Stimulated activated memory B cell treated with anti-CD40 and anti-IgM and Interleukin-4, amounts not matched to agents 10 μg/mL and 1 μg/mL and 100 μg/mL, for 72 hours (primary cell): ENCODE measurements around the gene C11orf54.
"Not testable (repeated sequence)": the region's sequence is repeated elsewhere in the genome, so short reads cannot be mapped to it uniquely, and the experiment has no call there.

Experiments used
- ATAC-seq: fragments of 150-1000 bp; cut with Tn5 transposase; 2 replicates; pipeline ENCODE4 v1.10.0; 2021
- H3K27ac Mint-ChIP-seq: one replicate; pipeline ENCODE4 v1.8.0; 2022; ENCODE audit warnings: mild to moderate bottlenecking, mixed read lengths
- H3K27me3 Mint-ChIP-seq: one replicate; pipeline ENCODE4 v1.8.0; 2022; ENCODE audit warnings: mixed read lengths
- H3K36me3 Mint-ChIP-seq: one replicate; pipeline ENCODE4 v1.8.0; 2022; ENCODE audit warnings: mixed read lengths
- H3K4me1 Mint-ChIP-seq: one replicate; pipeline ENCODE4 v1.8.0; 2022; ENCODE audit warnings: mixed read lengths
- H3K4me3 Mint-ChIP-seq: one replicate; pipeline ENCODE4 v1.8.0; 2022; ENCODE audit warnings: mild to moderate bottlenecking, moderate library complexity, mixed read lengths
- H3K9me3 Mint-ChIP-seq: one replicate; pipeline ENCODE4 v1.8.0; 2022; ENCODE audit warnings: mixed read lengths

Gene C11orf54

GRCh38 chr11:93744669-93745004 lies 3.2 kb downstream of the C11orf54 start:
- H3K36me3 Mint-ChIP-seq = peaks cover 34% of the 10 kb centered on the region
- H3K27ac Mint-ChIP-seq = no peak overlapping the region

GRCh38 chr11:93745005-93745755 lies 3.7 kb downstream of the C11orf54 start:
- not testable (repeated sequence) for H3K27ac Mint-ChIP-seq, H3K4me3 Mint-ChIP-seq, H3K4me1 Mint-ChIP-seq, H3K27me3 Mint-ChIP-seq, ATAC-seq, H3K9me3 Mint-ChIP-seq
- peaks cover 29% of the 10 kb centered on the region for H3K36me3 Mint-ChIP-seq

More at GRCh38 chr11:93744669-93745004, 3.2 kb downstream of the C11orf54 start:
- H3K27me3 Mint-ChIP-seq = no peaks in the 10 kb centered on the region
- no peak overlapping the region for H3K4me3 Mint-ChIP-seq
- peaks cover 12% of the 10 kb centered on the region for H3K4me1 Mint-ChIP-seq
- no peaks in the 10 kb centered on the region for H3K9me3 Mint-ChIP-seq
- ATAC-seq = no peak

- no peaks in the 10 kb centered on the region for H3K9me3 Mint-ChIP-seq
- H3K4me3 Mint-ChIP-seq = no peak overlapping the region
- H3K4me1 Mint-ChIP-seq = peaks cover 6% of the 10 kb centered on the region
- H3K27me3 Mint-ChIP-seq = no peaks in the 10 kb centered on the region
- ATAC-seq = no peak
- H3K27ac Mint-ChIP-seq = no peak overlapping the region
- H3K36me3 Mint-ChIP-seq = peaks cover 22% of the 10 kb centered on the region
Measured at GRCh38 chr11:93746101-93746500, 4.6 kb downstream of the C11orf54 start.

GRCh38 chr11:93747122-93747521 lies 5.7 kb downstream of the C11orf54 start:
- H3K9me3 Mint-ChIP-seq = no peaks in the 10 kb centered on the region
- no peak for ATAC-seq
- peaks cover 21% of the 10 kb centered on the region for H3K36me3 Mint-ChIP-seq
- no peak overlapping the region for H3K4me3 Mint-ChIP-seq
- no peak overlapping the region for H3K27ac Mint-ChIP-seq
- H3K4me1 Mint-ChIP-seq = peaks cover 3% of the 10 kb centered on the region
- no peaks in the 10 kb centered on the region for H3K27me3 Mint-ChIP-seq

- Mint-ChIP-seq H3K4me3 (no peak overlapping the region), H3K9me3 (no peaks in the 10 kb centered on the region), H3K27ac (no peak overlapping the region), H3K27me3 (no peaks in the 10 kb centered on the region), H3K36me3 (peaks cover 15% of the 10 kb centered on the region), H3K4me1 (no peaks in the 10 kb centered on the region)
- ATAC-seq = no peak
Measured at GRCh38 chr11:93751001-93751400, 9.5 kb downstream of the C11orf54 start.

- no peaks in the 10 kb centered on the region for H3K27me3 Mint-ChIP-seq
- ATAC-seq = no peak
- H3K4me3 Mint-ChIP-seq = no peak overlapping the region
- H3K36me3 Mint-ChIP-seq = peaks cover 22% of the 10 kb centered on the region
- peaks cover 6% of the 10 kb centered on the region for H3K4me1 Mint-ChIP-seq
- no peaks in the 10 kb centered on the region for H3K9me3 Mint-ChIP-seq
- H3K27ac Mint-ChIP-seq = no peak overlapping the region
Measured at GRCh38 chr11:93753241-93753640, 11.8 kb downstream of the C11orf54 start.

GRCh38 chr11:93756748-93757147 lies 15.3 kb downstream of the C11orf54 start:
- peaks cover 6% of the 10 kb centered on the region for H3K4me1 Mint-ChIP-seq
- no peaks in the 10 kb centered on the region for H3K27me3 Mint-ChIP-seq
- no peaks in the 10 kb centered on the region for H3K9me3 Mint-ChIP-seq
- ATAC-seq = peak; percentile 64
- H3K4me3 Mint-ChIP-seq = no peak overlapping the region
- H3K27ac Mint-ChIP-seq = no peak overlapping the region
- peaks cover 32% of the 10 kb centered on the region for H3K36me3 Mint-ChIP-seq

- Mint-ChIP-seq H3K4me3 (no peak overlapping the region), H3K4me1 (peaks cover 6% of the 10 kb centered on the region), H3K27me3 (no peaks in the 10 kb centered on the region), H3K36me3 (peaks cover 28% of the 10 kb centered on the region), H3K9me3 (no peaks in the 10 kb centered on the region), H3K27ac (no peak overlapping the region)
- no peak for ATAC-seq
Measured at GRCh38 chr11:93757301-93757700, 15.8 kb downstream of the C11orf54 start.

GRCh38 chr11:93757924-93758865 lies 16.7 kb downstream of the C11orf54 start:
- H3K4me1 Mint-ChIP-seq = peaks cover 6% of the 10 kb centered on the region
- peaks cover 24% of the 10 kb centered on the region for H3K36me3 Mint-ChIP-seq
- H3K9me3 Mint-ChIP-seq = no peaks in the 10 kb centered on the region
- no peak overlapping the region for H3K4me3 Mint-ChIP-seq
- no peak for ATAC-seq
- H3K27me3 Mint-ChIP-seq = no peaks in the 10 kb centered on the region
- no peak overlapping the region for H3K27ac Mint-ChIP-seq

GRCh38 chr11:93759123-93759522 lies 17.7 kb downstream of the C11orf54 start:
- H3K4me3 Mint-ChIP-seq, H3K27me3 Mint-ChIP-seq, H3K9me3 Mint-ChIP-seq, ATAC-seq, H3K4me1 Mint-ChIP-seq, H3K27ac Mint-ChIP-seq: not testable (repeated sequence)
- peaks cover 24% of the 10 kb centered on the region for H3K36me3 Mint-ChIP-seq

GRCh38 chr11:93761910-93762309 lies 20.4 kb downstream of the C11orf54 start:
- peaks cover 2% of the 10 kb centered on the region for H3K9me3 Mint-ChIP-seq
- H3K27ac Mint-ChIP-seq = no peak overlapping the region
- peaks cover 3% of the 10 kb centered on the region for H3K4me1 Mint-ChIP-seq
- H3K36me3 Mint-ChIP-seq = peaks cover 41% of the 10 kb centered on the region
- no peak overlapping the region for H3K4me3 Mint-ChIP-seq
- no peaks in the 10 kb centered on the region for H3K27me3 Mint-ChIP-seq
- ATAC-seq = no peak

- Mint-ChIP-seq H3K9me3 (peaks cover 5% of the 10 kb centered on the region), H3K4me1 (no peaks in the 10 kb centered on the region), H3K27me3 (no peaks in the 10 kb centered on the region), H3K4me3 (no peak overlapping the region), H3K27ac (no peak overlapping the region), H3K36me3 (peaks cover 30% of the 10 kb centered on the region)
- ATAC-seq = no peak
Measured at GRCh38 chr11:93765551-93765950, 24.1 kb downstream of the C11orf54 start.

- Mint-ChIP-seq H3K4me1 (no peaks in the 10 kb centered on the region), H3K27ac (no peak overlapping the region), H3K27me3 (no peaks in the 10 kb centered on the region), H3K4me3 (no peak overlapping the region), H3K9me3 (peaks cover 5% of the 10 kb centered on the region), H3K36me3 (peaks cover 26% of the 10 kb centered on the region)
- ATAC-seq = no peak
Measured at GRCh38 chr11:93766504-93766903, 25.0 kb downstream of the C11orf54 start.

- Mint-ChIP-seq H3K9me3 (peaks cover 5% of the 10 kb centered on the region), H3K36me3 (peaks cover 31% of the 10 kb centered on the region), H3K4me1 (no peaks in the 10 kb centered on the region), H3K4me3 (no peak overlapping the region), H3K27ac (no peak overlapping the region), H3K27me3 (no peaks in the 10 kb centered on the region)
- no peak for ATAC-seq
Measured at GRCh38 chr11:93767018-93767417, 25.5 kb downstream of the C11orf54 start.

GRCh38 chr11:93770160-93770559 lies 28.7 kb downstream of the C11orf54 start:
- peaks cover 8% of the 10 kb centered on the region for H3K9me3 Mint-ChIP-seq

GRCh38 chr11:93772123-93772522 lies 30.7 kb downstream of the C11orf54 start:
- Mint-ChIP-seq H3K36me3 (peaks cover 21% of the 10 kb centered on the region), H3K27me3 (no peaks in the 10 kb centered on the region), H3K4me1 (no peaks in the 10 kb centered on the region), H3K27ac (no peak overlapping the region), H3K9me3 (peaks cover 5% of the 10 kb centered on the region), H3K4me3 (no peak overlapping the region)
- ATAC-seq = no peak

More at GRCh38 chr11:93770160-93770559, 28.7 kb downstream of the C11orf54 start:
- Mint-ChIP-seq H3K36me3 (peaks cover 39% of the 10 kb centered on the region), H3K4me1 (no peaks in the 10 kb centered on the region), H3K27me3 (no peaks in the 10 kb centered on the region), H3K4me3 (no peak overlapping the region), H3K27ac (no peak overlapping the region)
- no peak for ATAC-seq
